HG02885 (cell line): ENCODE data around the gene OR2S2.
"Not testable (repeated sequence)": the region's sequence is repeated elsewhere in the genome, so short reads cannot be mapped to it uniquely, and the experiment has no call there.

Experiments
- ATAC-seq: cut with Tn5 transposase; IDR thresholded peaks from one replicate; pipeline ENCODE4 v1.9.1; 2021; ENCODE audit warnings: mild to moderate bottlenecking; ENCODE audit not compliant: unreplicated experiment, poor library complexity

Gene OR2S2

DNA sequence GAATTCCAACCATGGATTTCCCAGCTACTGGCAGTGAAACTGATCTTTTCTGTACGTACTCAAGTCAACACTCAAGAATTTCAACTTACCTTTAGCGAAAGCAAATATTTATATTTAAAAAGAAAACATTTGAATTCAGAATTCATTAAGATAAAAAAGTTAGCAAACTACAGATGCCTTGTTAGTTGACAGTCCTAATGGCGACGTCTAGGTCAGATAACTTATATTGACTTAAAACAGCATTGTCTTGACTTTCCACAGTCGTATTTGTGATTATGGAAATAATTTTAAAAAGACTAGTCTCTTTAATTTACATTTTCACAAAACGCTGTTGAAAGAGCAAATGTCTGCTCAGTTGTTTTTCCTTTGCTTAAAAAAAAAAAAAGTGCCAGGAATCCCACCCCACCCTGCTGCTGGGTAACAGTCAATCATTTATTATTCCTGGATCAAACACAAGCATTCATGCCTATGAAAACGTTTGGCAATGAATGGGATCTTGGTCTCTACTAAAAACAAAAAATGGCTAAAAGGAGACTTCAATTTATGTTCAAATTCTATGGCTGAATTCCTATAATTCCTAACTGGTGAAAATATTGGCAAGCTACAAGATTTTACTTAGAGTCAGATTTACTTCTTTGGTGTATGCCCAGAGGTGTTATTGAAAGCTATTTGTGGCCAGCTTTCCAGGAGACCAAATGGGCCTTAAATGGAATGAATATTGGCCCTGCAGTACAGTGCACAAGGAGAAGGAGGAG, 22.0 kb downstream of the OR2S2 start:
- ATAC-seq: no peak

DNA sequence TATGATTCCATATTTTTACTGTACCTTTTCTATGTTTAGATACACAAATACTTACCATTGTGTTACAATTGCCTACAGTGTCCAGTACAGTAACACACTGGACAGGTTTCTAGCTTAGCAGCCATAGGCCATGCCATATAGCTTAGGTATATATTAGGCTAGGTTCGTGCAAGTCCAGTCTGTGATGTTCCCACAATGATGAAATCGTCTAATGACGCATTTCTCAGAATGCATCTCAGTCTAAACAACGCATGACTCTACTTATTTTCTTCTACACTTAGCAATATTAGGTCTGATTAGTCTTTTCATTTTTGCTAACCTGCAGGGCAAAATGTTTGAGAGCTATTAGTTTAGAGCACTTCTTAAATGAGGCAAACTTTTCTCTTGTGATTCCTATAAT, 22.7 kb downstream of the OR2S2 start:
- ATAC-seq: no peak

DNA sequence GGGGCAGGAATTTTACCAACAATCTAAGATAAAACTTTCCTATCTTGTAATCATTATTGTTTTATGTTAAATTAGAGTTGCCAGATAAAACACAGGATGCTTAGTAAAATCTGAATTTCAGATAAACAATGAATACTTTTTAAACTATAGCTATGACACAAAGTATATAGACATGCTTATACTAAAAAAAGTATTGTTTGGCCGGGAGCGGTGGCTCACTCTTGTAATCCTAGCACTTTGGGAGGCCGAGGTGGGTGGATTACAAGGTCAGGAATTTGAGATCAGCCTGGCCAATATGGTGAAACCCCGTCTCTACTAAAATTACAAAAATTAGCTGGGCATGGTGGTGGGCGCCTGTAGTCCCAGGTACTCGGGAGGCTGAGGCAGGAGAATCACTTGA, 23.9 kb downstream of the OR2S2 start:
- ATAC-seq: not testable (repeated sequence)

DNA sequence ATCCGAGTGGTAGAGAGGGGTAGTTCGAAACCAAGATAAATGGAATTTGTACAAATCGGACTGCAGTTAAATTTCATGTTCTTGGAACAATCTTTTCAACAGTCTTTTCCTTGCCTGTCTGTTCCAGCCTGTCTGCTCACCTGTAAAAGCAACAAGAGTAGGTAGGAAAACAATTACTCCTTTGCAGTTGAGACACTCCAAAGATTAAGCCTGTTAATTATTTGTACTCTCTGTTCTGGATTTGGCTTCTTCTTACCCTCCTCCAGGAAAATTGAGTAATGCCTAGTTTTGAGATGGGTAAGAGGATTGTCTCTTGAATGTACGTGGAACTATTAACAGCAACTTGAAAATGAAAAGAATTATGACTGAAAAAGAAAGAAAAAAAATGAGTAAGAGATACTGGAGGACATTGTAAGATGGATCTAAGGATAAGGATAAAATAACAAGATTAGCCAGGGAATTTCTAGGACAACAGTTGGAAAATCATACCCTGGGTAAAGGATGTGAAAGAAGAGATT, 24.3 kb downstream of the OR2S2 start:
- no peak for ATAC-seq

DNA sequence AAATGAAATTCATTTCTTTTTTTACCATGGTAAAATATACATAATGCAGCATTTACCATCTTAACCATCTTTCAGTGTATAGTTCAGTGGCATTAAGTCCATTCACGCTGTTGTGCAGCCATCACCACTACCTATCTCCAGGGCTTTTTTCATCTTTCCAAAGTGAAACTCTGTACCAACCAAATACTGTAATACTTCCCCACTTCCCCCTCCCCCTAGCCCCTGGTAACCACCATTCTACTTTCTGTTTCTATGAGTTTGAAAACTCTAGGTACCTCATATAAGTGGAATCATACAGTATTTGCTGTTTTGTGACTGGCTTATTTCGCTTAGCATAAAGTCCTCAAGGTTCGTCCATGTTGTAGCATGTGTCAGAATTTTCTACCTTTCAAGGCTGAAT, 25.2 kb downstream of the OR2S2 start:
- no peak for ATAC-seq

DNA sequence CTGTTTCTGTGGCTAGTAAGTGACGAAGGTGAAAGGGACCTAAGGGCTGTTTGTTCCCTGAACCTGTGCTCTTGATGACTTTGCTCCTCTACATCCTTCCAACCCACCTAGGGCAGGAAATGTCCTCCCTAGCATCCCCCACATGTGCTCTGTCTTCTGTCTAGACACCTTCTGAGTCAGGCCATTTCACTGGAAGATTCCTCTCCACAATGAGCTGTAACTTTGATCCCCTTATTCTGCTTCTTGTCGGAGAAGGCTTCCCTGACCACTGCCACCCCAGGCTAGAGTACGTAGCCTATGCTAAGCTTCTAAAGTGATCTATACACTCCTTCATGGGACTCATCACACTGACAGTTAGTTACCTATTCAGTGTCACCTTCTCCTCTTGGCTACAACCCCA, 27.0 kb downstream of the OR2S2 start:
- no peak for ATAC-seq

DNA sequence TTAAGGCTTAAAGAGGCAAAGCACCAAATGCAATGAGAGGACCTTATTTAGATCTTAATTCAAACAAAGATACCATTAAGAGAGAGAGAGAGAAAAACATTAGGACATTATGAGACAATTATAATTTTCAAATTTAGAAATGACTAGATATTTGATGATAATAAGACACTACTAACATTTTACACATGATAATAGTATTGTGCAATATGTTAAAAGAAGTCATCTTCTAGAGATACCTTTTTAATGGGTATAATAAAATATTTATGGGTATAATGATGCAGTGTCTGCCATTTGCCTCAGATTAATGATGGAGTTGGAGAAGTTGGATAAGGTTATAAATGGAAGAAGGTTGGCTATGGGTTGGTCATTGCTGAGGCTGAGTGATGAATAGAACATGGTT, 27.4 kb downstream of the OR2S2 start:
- ATAC-seq: no peak

DNA sequence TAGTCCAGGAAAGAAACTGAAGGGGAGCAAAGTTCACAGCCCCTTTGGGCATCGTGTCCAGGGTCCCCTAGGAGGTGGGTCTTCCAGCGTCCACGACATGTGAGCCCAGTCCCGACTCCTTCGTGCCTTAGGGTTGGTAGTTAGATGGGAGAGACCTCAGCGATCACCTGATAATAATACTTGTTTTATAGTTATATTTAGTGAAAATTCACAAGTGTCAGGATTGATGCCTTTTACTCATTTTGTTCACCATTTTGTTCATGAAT, 28.6 kb downstream of the OR2S2 start:
- no peak for ATAC-seq

DNA sequence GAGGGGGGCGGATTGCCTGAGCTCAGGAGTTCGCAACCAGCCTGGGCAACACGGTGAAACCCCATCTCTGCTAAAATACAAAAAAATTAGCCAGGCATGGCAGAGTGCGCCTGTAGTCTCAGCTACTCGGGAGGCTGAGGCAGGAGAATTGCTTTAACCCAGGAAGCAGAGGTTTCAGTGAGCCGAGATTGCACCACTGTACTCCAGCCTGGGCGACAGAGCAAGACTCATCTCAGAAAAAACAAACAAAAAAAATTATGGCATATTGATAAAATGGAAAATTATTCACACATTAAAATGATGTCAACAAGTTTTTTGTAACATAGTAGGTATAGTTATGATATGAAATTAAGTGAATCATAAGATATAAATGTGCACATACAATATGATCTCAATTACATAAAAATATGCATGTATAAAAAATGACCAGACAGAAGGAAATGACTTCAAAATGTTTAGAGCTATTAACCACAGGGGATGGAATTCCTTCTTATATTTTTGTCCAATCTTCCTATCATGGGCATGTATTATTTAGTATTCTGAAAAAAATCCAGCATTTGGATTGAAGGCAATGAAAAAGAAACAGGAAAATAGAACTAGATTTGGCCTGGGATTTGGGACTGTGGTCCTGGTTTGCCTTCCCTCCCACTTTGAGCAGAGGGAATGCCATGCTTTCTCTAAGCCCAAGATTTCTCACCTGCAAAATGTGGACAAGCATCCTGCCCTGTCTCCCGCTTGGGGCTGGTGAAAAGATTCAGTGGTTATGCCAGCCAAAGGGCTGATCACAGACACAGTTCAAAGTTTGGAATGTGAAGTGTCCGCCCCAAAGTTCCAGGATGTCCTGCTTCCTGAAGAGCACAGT, 29.1 kb downstream of the OR2S2 start:
- no peak for ATAC-seq

DNA sequence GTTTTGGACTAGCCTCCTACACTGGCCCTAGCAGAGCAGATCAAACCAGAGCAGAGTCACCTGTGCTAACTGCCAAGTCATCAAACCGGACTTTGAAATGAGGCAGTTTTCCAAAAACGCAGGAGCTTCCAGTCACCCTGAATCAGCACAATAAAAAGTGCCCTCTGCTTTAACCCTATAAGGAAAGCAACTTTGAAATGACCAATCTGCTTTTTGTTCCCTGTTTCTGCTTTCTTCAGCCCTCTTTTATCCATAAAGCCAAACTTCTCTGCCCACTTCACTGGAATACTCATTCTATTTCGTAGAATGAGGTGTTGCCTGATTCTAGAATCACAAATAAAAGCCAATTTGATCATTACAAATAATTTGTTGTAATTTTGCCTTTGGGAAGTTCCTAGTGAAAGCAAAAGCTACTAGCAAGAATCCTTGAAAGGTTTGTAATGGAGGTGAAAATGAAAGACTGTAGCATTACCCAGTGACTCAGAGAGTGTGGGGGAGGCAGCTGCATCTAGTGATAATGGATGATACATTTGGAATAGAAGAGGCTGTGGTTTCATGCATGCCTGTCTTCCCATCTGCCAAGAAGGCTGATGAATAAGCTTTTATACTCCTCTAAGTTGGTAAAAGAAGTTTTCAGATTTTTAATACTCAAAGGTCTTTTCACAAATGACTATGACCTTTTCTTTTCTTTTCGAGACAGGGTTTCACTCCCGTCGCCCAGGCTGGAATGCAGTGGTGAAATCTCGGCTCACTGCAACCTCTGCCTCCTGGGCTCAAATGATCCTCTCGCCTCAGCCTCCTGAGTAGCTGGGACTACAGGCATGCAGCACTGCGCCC, 33.8 kb downstream of the OR2S2 start:
- ATAC-seq: no peak

DNA sequence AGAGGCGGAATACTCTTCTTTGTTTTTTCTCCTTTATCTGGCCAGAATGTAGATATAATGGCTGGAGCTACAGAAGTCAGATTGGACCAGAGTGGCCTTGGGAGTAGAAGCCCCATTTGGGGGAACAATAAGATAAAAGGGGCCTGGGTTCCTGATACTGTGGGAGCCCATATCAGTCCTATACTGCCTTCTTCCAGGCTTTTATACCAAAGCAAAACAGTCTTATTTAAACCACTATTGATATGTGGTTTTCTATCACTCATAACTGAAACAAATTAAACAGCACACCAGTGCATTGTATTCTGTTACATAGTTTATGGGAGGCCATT, 34.4 kb downstream of the OR2S2 start:
- no peak for ATAC-seq

DNA sequence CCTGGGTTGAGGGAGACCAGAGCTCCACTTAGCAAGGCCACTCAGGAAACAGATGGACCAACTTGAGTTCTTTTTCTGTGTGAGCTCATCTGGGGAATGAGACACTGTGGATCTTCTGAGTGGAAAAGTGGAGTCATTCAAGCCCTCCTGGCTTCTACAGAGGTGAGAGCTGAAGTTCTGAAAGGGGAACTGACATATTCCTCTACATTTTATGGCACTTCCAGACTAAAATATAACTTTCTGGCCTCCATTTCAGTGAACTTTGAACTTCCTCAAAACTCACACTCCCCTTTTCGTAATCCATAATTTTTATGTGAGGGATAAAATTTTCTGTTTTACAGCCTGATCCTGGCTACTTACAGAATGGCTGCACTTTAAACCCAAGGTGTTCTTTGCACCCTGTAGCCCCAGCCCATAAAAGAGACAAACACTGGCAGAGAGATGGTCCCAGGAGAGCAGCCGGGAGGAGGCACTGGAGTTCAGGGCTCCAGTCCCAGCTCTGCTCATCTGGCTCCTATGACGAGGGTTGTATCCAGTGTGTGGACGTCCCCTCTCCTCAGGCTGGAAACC, 37.8 kb downstream of the OR2S2 start:
- no peak for ATAC-seq

DNA sequence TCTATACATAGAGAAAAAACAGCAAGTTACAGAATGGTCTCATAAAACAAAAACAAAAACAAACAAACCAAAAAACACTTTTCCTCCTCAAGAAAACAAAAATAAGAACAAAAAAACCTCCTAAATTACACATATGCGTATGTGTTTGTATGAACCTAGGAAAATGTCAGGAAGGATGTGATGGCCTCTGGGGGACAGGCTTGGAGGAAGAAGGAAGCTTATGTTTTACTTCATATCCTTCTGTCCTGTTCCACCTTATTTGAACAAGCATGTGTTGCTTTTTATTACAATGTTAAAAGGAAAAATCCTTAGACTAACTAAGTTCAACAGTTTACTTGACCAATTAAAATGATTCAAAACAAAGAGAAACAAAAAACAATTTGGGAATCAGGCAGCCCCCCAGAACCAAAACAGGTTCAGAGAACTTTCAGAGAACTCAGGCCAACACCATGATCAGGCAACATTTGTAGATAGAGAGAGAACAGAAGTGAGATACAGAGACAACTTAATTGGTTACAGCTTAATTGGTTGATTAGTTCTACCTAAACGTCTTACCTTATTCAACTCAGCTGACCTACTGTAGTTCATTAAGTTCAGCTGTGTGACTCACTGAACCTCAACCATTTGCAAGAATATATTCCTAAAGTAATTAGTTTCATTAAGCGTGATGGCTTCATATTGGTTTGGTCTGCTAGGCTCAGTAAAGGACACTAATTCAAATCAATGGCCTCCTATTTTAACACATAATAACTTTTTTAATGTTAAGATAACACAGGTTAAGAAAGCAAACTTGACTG, 38.5 kb downstream of the OR2S2 start:
- no peak for ATAC-seq

DNA sequence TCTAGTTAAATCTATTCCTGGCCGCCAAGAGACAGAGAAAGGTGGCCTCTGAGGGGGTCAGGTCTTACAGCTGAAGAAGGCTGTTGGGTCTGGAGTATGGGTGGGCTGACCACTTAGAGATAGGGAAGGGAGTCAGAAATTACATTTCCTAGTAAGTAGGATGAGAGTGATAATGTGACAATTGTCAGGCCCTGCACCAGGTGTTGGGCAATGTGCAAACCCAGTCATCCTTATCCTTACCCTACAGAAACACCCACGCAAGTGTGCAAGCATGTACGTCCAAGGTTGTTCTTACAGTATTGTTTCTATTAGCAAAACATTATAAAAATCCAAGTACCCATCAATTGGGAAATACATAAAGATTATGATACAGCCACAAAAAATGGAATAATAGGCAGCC, 39.2 kb downstream of the OR2S2 start:
- no peak for ATAC-seq

DNA sequence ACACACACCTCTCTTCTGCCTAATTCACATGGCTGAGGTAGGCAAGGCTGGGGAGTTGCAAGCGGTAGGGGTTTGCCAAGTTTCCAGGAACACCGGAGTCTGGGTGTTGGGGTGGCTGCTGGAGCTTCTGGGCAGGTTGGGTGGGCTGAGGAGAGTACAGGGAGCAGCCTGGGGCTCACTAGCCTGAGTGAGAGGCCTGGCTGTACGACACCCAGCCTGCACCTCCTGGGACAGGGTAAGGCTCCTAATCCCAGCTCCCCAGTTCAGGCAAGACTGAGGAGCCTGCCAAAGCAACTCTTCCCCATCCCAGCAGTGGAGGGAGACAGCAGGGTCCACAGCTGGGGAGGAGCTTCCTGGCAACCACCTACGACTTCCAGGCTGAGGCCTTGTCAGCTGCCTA, 40.7 kb downstream of the OR2S2 start:
- no peak for ATAC-seq

DNA sequence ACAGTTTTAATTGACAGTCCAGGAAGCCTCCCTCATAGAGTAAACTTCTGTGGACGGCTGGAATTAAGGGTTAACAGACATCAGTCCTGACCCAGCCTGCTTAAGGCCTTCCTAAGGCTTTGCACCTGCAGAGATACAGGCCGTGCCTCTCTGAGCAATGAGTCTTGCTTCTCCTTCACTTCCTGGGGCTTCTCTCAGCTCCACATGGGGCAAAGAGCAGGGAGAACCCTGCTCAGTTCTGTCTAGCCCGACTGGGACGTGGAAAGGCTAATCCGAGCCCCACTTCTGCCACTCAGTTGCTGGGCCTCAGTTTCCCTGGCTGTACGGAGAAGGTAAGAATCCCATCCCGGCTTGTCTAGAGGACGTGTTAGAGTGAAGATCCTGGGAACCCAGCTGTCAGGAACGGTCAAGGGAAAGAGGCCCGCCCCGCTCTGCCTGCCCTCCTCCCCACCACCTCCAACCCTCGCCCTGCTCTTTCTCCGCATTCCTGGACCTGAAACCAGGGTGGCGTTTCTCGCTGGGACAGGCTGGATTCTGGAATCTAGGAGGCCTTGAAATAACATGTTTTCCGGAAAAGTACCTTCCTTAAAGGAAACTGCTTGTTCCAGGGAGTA, 42.2 kb downstream of the OR2S2 start:
- ATAC-seq: no peak

DNA sequence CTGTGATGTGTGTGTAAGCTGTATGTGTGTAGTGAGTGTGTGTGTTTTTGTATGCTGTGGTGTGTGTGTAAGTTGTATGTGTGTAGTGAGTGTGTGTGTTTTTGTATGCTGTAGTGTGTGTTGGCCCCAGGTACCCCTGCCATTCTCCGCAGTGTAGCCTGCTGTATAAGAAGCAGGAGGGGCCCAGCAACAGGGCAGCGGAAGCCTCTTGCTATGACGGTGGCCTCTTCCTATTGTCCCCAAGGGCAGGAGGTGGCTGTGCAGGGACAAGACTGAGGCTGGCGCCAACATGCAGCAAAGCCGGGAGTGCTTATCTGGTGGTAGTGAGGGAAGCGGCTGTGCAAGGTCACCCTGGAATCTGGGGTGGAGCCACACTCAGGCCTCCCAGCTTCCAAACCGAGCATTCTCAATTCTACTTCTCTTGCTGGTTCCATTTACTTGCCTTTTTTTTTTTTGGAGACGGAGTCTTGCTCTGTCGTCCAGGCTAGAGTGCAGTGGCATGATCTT, 43.6 kb downstream of the OR2S2 start:
- ATAC-seq: no peak

DNA sequence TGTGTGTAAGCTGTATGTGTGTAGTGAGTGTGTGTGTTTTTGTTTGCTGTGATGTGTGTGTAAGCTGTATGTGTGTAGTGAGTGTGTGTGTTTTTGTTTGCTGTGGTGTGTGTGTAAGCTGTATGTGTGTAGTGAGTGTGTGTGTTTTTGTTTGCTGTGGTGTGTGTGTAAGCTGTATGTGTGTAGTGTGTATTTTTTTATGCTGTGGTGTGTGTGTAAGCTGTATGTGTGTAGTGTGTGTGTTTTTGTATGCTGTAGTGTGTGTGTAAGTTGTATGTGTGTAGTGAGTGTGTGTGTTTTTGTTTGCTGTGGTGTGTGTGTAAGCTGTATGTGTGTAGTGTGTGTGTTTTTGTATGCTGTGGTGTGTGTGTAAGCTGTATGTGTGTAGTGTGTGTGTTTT, 44.5 kb downstream of the OR2S2 start:
- not testable (repeated sequence) for ATAC-seq

DNA sequence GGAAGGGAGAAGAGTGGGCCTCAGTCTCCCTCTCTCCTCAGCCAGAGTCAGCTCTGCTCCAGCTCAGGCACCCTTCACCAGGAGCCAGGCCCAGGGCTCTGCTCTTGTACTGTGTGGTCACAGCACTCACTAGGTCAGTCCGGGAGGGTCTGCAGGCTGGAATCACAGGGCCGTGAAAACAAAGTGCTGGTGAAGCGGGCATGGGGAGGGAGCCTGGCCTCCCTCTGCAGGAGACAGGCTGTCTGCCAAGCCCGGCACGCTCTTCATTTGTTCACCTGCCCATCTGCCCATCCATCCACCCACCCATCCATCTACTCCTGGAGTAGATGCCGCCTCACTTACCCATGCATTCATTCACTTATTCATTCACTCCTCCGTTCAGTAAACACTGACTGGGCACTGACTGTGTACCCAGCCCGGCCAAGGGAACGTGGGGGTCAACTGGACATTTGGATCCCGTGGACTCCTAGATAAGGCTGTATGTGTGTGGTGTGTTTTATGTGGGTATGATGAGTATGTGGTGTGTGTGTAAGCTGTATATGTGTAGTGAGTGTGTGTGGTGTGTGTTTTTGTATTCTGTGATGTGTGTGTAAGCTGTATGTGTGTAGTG, 45.1 kb downstream of the OR2S2 start:
- no peak for ATAC-seq
